K562 (cell line): Measurements from ENCODE around the gene TANC1. TPM values are rescaled to one million over a fixed set of nuclear protein-coding genes. Genes with fewer than 3 reads are reported as not detected.

ENCODE experiments used
- DPF2 ChIP-seq: fragments of 450-650 bp; IDR thresholded peaks from 2 replicates; pipeline ENCODE4 v1.6.1; 2016
- E2F8 ChIP-seq: fragments of 450-650 bp; IDR thresholded peaks from 2 replicates; pipeline ENCODE4 v1.7.1; 2018; ENCODE audit warnings: mild to moderate bottlenecking, low read depth; ENCODE audit not compliant: partially characterized antibody
- EP400 ChIP-seq: fragments of 450-650 bp; IDR thresholded peaks from 2 replicates; pipeline ENCODE4 v1.6.1; 2017; ENCODE audit warnings: antibody characterized with exemption, mild to moderate bottlenecking, moderate library complexity
- HINFP ChIP-seq: fragments of 450-650 bp; conservative IDR thresholded peaks from 2 replicates; pipeline ENCODE4 v1.6.1; 2016; ENCODE audit warnings: missing genetic modification characterization, low read depth, mild to moderate bottlenecking, control low read depth, missing compliant biosample characterization
- HLTF ChIP-seq: fragments of 450-650 bp; IDR thresholded peaks from 2 replicates; pipeline ENCODE4 v1.6.1; 2016
- JUND ChIP-seq, 2 experiments: IDR thresholded peaks; 2 replicates in 1 of 2; 3 replicates in 1 of 2; pipeline ENCODE4 v1.6.1; 2011; ENCODE audit warnings: borderline replicate concordance in 2 of 2, low read depth in 2 of 2, low read length in 2 of 2, improper control_type of control experiment in 1 of 2, missing biosample characterization in 1 of 2, missing genetic modification characterization in 1 of 2, missing genetic modification reagents in 1 of 2
- KHSRP ChIP-seq: fragments of 450-650 bp; IDR thresholded peaks from 2 replicates; pipeline ENCODE4 v1.6.1; 2017
- MAFK ChIP-seq: IDR thresholded peaks from 2 replicates; pipeline ENCODE4 v1.6.1; 2011; ENCODE audit warnings: low read length, improper control_type of control experiment
- MXD1 ChIP-seq: fragments of 250-450 bp; sonication (Bioruptor Pico); IDR thresholded peaks from 2 replicates; pipeline ENCODE4 v1.8.0; 2021; ENCODE audit warnings: borderline replicate concordance, mild to moderate bottlenecking, moderate library complexity; ENCODE audit not compliant: poor library complexity, severe bottlenecking
- RBM25 ChIP-seq: fragments of 200-400 bp; formaldehyde crosslinking; IDR thresholded peaks from 2 replicates; pipeline ENCODE4 v1.6.1; 2018; ENCODE audit warnings: low read length, low read depth, moderate library complexity; ENCODE audit not compliant: severe bottlenecking
- RBM39 ChIP-seq: fragments of 200-400 bp; formaldehyde crosslinking; optimal IDR thresholded peaks from 2 replicates; pipeline ENCODE3; 2018; ENCODE audit warnings: low read depth, low read length
- RFX1 ChIP-seq: fragments of 450-650 bp; IDR thresholded peaks from 2 replicates; pipeline ENCODE4 v1.6.1; 2016; ENCODE audit warnings: mild to moderate bottlenecking, moderate library complexity
- SIX5 ChIP-seq, 2 experiments: IDR thresholded peaks; 2 replicates each; pipeline ENCODE4 v1.6.1; 2011; ENCODE audit warnings: low read length in 2 of 2, borderline replicate concordance in 1 of 2, low read depth in 1 of 2, mild to moderate bottlenecking in 1 of 2, moderate library complexity in 1 of 2; ENCODE audit not compliant: insufficient read depth in 1 of 2
- THAP7 ChIP-seq: fragments of 250-450 bp; sonication (Bioruptor Pico); IDR thresholded peaks from 2 replicates; pipeline ENCODE4 v1.5.0; 2021
- ZBTB8A ChIP-seq: fragments of 450-650 bp; IDR thresholded peaks from 2 replicates; pipeline ENCODE4 v1.6.1; 2018; ENCODE audit warnings: mild to moderate bottlenecking, moderate library complexity; ENCODE audit not compliant: partially characterized antibody
- ZNF280A ChIP-seq: fragments of 450-650 bp; IDR thresholded peaks from 2 replicates; pipeline ENCODE4 v1.6.1; 2018; ENCODE audit warnings: mild to moderate bottlenecking, low read depth; ENCODE audit not compliant: partially characterized antibody
- ZNF316 ChIP-seq: fragments of 450-650 bp; IDR thresholded peaks from 2 replicates; pipeline ENCODE4 v1.6.1; 2016
- ZNF740 ChIP-seq, 3 experiments: fragments of 200-800 bp in 1 of 3; sonication (Bioruptor generic) in 1 of 3; sonication (generic) in 1 of 3; formaldehyde crosslinking in 1 of 3; IDR thresholded peaks; 2 replicates each; pipeline versions ENCODE4 v1.6.1 to v1.8.0; 2016 to 2022; ENCODE audit warnings: mild to moderate bottlenecking in 2 of 3, missing compliant biosample characterization in 2 of 3, missing genetic modification characterization in 2 of 3, missing genetic modification reagents in 1 of 3
- polyA plus RNA-seq, 8 experiments: library from polyadenylated mRNA; depleted of rRNA in 4 of 8; stranded (reverse) in 5 of 8; unstranded in 3 of 8; fragments of >200 nt; fragmentation: Nextera tagmentation in 2 of 8; fragmentation: Illumina TruSeq in 1 of 8; extraction: Ambion mirVana in 2 of 8; extraction: Trizol in 1 of 8; gene quantifications; 2 replicates each; pipeline versions ENCODE4 v1.2.1 to v1.2.3, GENCODE V29; 2011 to 2014; ENCODE audit warnings: inconsistent platforms in 1 of 8, missing spikeins in 1 of 8
- total RNA-seq, 7 experiments: library from RNA; depleted of rRNA in 6 of 7; stranded (reverse); fragments of >200 nt in 6 of 7; fragmentation: Illumina TruSeq in 2 of 7; extraction: Trizol in 2 of 7; gene quantifications; 2 replicates each; pipeline versions ENCODE4 v1.2.1 to v1.2.3, GENCODE V29; 2011 to 2021; ENCODE audit warnings: low replicate concordance in 1 of 7

Gene TANC1
- total and polyA plus RNA-seq, 9 of the 15 experiments (the other 6 are each of a cell fraction or from before 2014, with no cell fraction given) = under 0.01 to 0.20 (median 0.07) TPM; not detected in 1

- TF ChIP-seq E2F8 = no peak
- TF ChIP-seq HINFP (tag) = no peak
- TF ChIP-seq RBM39 = no peak
- TF ChIP-seq ZNF740 (CRISPR knock-in tag; IDR thresholded peaks at IDR 0.05) = no peak
- no peak for TF ChIP-seq ZNF740 (tag; IDR thresholded peaks at IDR 0.05)
- TF ChIP-seq KHSRP = 0 out of 2 replicates have a peak, but pooled peaks have one; percentile 16
- no peak for TF ChIP-seq MXD1 (CRISPR knock-in tag)
- no peak for TF ChIP-seq HLTF
- no peak for TF ChIP-seq THAP7 (CRISPR knock-in tag)
- TF ChIP-seq RFX1 = 0 out of 2 replicates have a peak, but pooled peaks have one; percentile 13
- 0 out of 2 replicates have a peak, but pooled peaks have one; percentile 30 for TF ChIP-seq EP400
- TF ChIP-seq JUND (IDR thresholded peaks at IDR 0.05; ENCODE audit: borderline replicate concordance, low read depth, low read length) = peak; percentile 20; the same call in 1 of the 2 replicates
- TF ChIP-seq JUND (tag; IDR thresholded peaks at IDR 0.05; ENCODE audit: borderline replicate concordance, low read depth, low read length) = no peak
- peak; percentile 36; the same call in 1 of the 2 replicates for TF ChIP-seq DPF2
- no peak for TF ChIP-seq ZBTB8A
- TF ChIP-seq SIX5 (IDR thresholded peaks at IDR 0.05; ENCODE audit: borderline replicate concordance in 1 of 2, insufficient read depth in 1 of 2, low read depth in 1 of 2, low read length in 2 of 2) = no peak
- peak; percentile 36 for TF ChIP-seq ZNF280A
- TF ChIP-seq MAFK = peak; percentile 28; the same call in 1 of the 2 replicates
- TF ChIP-seq ZNF316 = peak; percentile 60
- no peak for TF ChIP-seq RBM25
Observed at GRCh38 chr2:159270744-159271379, 302.4 kb downstream of the TANC1 start (continued).
